ENCODE results near the gene CDH6.

Gene CDH6

DNA sequence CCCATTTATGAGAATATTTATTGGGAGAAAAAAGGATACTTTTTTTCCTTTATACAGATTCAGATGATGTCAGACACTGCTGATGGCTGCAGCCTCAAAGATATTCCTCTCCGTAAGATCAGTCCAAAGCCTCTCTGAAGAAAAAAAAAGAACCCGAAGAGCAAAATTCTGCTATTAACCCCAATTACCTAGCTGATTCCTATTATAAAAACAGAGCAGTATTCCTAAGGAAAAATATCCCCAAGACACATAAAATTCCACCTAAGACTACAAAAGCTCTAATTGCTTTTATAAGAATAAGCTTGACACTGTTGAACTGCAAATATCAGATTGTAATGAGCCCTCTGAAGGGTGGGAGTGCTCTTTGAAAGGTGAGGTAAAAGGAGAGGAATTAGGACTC lies 138.7 kb downstream of the CDH6 start:
- H3K9ac ChIP-seq (ENCODE audit: low read length): no peak overlapping the region
- H3K9me3 ChIP-seq (ENCODE audit: control insufficient read depth, low read depth, low read length): no peaks in the 10 kb centered on the region
- no peak overlapping the region for H3K4me3 ChIP-seq (ENCODE audit: low read length)
- H3K36me3 ChIP-seq (ENCODE audit: control insufficient read depth, low read depth, low read length): no peaks in the 10 kb centered on the region
- no peak overlapping the region for H3K27ac ChIP-seq (ENCODE audit: low read length)
- H3K27me3 ChIP-seq (ENCODE audit: control insufficient read depth, insufficient read depth, low read length): no peaks in the 10 kb centered on the region
- H3K4me1 ChIP-seq (ENCODE audit: control insufficient read depth, low read depth, low read length): no peaks in the 10 kb centered on the region

DNA sequence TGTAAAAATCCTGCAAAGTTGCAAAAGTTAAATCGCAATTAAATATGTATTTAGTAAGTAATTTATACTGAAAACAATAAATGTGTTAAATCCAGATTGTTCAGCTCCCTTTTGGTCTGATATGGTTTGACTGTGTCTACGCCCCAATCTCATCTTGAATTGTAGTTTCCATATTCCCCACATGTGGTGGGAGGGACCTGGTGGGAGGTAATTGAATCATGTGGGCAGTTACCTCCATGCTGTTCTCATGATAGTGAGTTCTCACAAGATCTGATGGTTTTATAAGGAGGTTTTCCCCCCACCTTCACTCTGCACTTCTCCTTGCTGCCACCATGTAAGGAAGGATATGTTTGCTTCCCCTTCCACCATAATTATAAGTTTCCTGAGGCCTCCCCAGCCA lies 140.0 kb downstream of the CDH6 start:
- H3K9ac ChIP-seq (ENCODE audit: low read length): no peak overlapping the region
- H3K4me3 ChIP-seq (ENCODE audit: low read length): no peak overlapping the region
- H3K36me3 ChIP-seq (ENCODE audit: control insufficient read depth, low read depth, low read length): no peaks in the 10 kb centered on the region
- no peak overlapping the region for H3K27ac ChIP-seq (ENCODE audit: low read length)
- H3K4me1 ChIP-seq (ENCODE audit: control insufficient read depth, low read depth, low read length): no peaks in the 10 kb centered on the region
- H3K9me3 ChIP-seq (ENCODE audit: control insufficient read depth, low read depth, low read length): no peaks in the 10 kb centered on the region
- no peaks in the 10 kb centered on the region for H3K27me3 ChIP-seq (ENCODE audit: control insufficient read depth, insufficient read depth, low read length)

DNA sequence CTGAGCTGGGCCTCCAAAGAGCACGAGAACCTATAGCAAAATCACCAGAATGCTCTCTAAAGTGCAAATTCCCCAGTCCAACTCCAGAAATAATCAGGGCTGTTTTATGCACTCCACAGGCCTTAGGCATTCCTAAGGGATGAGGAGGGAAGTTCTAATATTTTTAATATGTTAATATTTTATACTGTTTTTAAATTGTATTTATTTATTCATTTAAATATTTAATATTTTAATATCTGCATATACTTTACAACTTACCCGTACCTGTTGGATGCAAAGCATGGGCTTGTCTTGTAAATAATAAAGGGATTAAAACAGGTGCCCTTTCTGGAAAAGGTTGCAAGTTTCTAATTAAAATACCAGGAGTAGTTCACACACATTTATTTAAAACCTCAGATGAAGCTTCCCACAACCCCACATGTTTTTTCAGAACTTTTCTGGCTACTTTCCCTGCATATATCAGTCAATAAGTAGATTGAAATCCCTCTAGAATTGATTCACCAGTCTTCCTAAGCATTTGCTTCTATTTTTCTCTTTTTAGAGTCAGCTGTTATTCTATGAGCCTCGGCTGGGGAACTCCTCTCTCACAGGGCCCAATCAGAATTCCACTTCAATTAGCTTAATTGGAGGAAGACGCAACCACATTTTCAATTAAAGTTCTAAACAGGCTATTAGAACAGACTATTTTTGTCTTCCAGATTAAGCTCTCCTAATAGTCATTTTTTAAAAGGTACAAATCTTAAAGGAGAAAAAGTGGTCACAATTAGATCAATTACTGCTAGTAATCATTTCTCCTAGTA lies 140.8 kb downstream of the CDH6 start:
- Histone ChIP-seq H3K4me3 (ENCODE audit: low read length) (no peak overlapping the region), H3K36me3 (ENCODE audit: control insufficient read depth, low read depth, low read length) (no peaks in the 10 kb centered on the region), H3K9me3 (ENCODE audit: control insufficient read depth, low read depth, low read length) (no peaks in the 10 kb centered on the region), H3K27ac (ENCODE audit: low read length) (no peak overlapping the region), H3K27me3 (ENCODE audit: control insufficient read depth, insufficient read depth, low read length) (no peaks in the 10 kb centered on the region), H3K4me1 (ENCODE audit: control insufficient read depth, low read depth, low read length) (no peaks in the 10 kb centered on the region), H3K9ac (ENCODE audit: low read length) (no peak overlapping the region)

DNA sequence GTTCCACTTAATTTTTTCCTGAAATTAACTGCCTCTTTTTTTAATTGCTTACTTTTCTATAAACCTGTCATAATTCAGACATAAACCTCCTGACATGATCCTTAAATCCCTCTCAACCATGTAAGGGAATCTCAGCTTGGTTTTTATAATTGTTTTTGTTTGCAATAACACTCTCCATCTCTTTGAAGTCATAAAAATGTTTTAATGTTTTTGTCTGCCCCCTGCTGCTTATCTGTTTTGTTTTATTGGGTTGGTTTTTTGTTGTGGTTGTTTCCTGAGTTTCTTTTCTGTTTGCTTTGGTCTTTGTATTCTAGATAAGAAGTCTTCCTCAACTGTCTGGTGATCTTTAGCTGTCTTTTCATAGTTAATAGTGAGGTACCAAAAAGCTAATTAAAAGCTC lies 142.0 kb downstream of the CDH6 start:
- Histone ChIP-seq H3K36me3 (ENCODE audit: control insufficient read depth, low read depth, low read length) (no peaks in the 10 kb centered on the region), H3K4me3 (ENCODE audit: low read length) (no peak overlapping the region), H3K27ac (ENCODE audit: low read length) (no peak overlapping the region), H3K27me3 (ENCODE audit: control insufficient read depth, insufficient read depth, low read length) (no peaks in the 10 kb centered on the region), H3K9me3 (ENCODE audit: control insufficient read depth, low read depth, low read length) (no peaks in the 10 kb centered on the region), H3K4me1 (ENCODE audit: control insufficient read depth, low read depth, low read length) (no peaks in the 10 kb centered on the region), H3K9ac (ENCODE audit: low read length) (no peak overlapping the region)

DNA sequence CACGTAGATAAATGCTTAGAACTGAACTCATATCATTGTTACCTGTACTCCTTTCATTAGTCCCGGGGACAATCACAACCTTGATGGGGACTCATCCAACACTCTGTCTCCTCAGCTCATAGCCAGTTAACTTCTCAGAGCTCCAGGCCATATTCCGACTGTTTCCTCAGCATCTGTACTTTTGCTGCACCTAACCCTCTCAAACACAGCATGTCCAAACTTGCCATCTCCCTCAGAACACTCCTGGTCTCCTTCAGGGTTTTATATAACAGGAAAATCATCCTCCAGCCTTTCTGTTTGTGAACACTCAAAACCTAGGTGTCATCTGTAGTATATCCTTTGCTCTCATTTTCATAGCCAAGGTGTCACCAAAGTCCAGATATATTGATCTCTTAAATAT lies 150.5 kb downstream of the CDH6 start:
- Histone ChIP-seq H3K9me3 (ENCODE audit: control insufficient read depth, low read depth, low read length) (no peaks in the 10 kb centered on the region), H3K36me3 (ENCODE audit: control insufficient read depth, low read depth, low read length) (no peaks in the 10 kb centered on the region), H3K9ac (ENCODE audit: low read length) (no peak overlapping the region), H3K4me1 (ENCODE audit: control insufficient read depth, low read depth, low read length) (no peaks in the 10 kb centered on the region), H3K4me3 (ENCODE audit: low read length) (no peak overlapping the region), H3K27ac (ENCODE audit: low read length) (no peak overlapping the region), H3K27me3 (ENCODE audit: control insufficient read depth, insufficient read depth, low read length) (no peaks in the 10 kb centered on the region)

DNA sequence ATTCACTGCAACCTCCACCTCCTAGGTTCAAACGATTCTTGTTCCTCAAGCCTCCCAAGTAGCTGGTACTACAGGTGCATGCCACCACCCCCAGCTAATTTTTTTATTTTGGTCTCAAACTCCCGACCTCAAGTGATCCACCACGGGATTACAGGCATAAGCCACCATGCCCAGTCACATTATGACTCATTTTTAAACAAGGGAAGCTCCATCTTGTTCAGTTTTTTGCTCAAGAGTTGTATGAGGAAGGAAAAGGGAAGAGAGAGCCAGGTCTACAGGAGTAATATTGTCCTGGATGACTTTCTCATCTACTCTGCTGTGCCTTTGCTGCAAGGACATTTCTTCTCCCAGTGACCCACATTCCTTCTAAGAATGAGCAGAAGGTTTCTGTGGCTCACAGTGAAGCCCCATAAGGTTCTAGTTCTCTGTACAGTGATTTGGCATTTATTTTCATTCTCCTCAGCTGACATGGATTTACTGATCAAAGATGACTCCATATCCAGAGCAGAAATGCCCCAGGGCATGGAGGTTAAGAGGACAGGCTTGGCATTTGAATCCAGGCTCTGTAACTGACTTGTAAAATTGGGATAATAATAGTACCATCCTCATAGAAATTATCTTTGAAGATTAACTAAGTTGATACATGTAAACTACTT lies 153.5 kb downstream of the CDH6 start:
- Histone ChIP-seq H3K36me3 (ENCODE audit: control insufficient read depth, low read depth, low read length) (no peaks in the 10 kb centered on the region), H3K27ac (ENCODE audit: low read length) (no peak overlapping the region), H3K9ac (ENCODE audit: low read length) (no peak overlapping the region), H3K27me3 (ENCODE audit: control insufficient read depth, insufficient read depth, low read length) (no peaks in the 10 kb centered on the region), H3K4me3 (ENCODE audit: low read length) (no peak overlapping the region), H3K4me1 (ENCODE audit: control insufficient read depth, low read depth, low read length) (no peaks in the 10 kb centered on the region), H3K9me3 (ENCODE audit: control insufficient read depth, low read depth, low read length) (no peaks in the 10 kb centered on the region)

DNA sequence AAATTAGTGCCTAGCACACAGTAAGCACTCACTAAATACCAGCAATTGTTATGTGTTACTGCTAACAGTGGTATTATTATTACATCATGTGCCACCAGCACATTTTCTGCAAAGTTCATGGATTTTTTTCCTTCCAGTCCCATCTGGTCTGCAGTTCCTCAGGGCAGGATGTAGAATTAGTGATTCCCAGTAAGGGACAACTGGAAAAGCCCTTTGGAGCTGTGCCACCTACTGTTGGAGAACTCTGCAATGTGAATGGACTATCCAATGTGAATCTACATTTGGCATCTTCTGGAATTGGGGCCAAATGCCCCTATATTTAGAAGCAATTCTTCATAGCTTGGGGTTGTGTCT lies 154.0 kb downstream of the CDH6 start:
- Histone ChIP-seq H3K36me3 (ENCODE audit: control insufficient read depth, low read depth, low read length) (no peaks in the 10 kb centered on the region), H3K9me3 (ENCODE audit: control insufficient read depth, low read depth, low read length) (no peaks in the 10 kb centered on the region), H3K9ac (ENCODE audit: low read length) (no peak overlapping the region), H3K4me3 (ENCODE audit: low read length) (no peak overlapping the region), H3K27ac (ENCODE audit: low read length) (no peak overlapping the region), H3K4me1 (ENCODE audit: control insufficient read depth, low read depth, low read length) (no peaks in the 10 kb centered on the region), H3K27me3 (ENCODE audit: control insufficient read depth, insufficient read depth, low read length) (no peaks in the 10 kb centered on the region)

DNA sequence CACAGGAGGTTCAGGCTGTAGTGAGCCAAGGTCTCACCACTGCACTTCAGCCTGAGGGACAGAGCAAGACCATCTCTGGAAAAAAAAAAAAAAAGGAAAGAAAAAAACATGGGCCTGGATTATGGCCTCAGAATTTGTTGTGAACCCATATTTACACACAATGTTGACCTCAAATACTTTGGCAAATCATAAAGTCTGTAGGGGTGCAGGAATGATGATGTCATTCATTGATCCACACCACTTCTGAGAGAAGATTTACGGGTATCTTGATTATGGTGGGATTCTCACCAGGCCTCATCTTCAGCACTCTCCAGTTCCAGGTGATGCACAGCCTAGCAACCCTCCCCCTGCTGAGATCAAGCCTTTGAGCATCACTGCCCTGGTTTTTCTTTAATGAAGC lies 156.9 kb downstream of the CDH6 start:
- H3K36me3 ChIP-seq (ENCODE audit: control insufficient read depth, low read depth, low read length): no peaks in the 10 kb centered on the region
- no peaks in the 10 kb centered on the region for H3K9me3 ChIP-seq (ENCODE audit: control insufficient read depth, low read depth, low read length)
- no peak overlapping the region for H3K4me3 ChIP-seq (ENCODE audit: low read length)
- no peaks in the 10 kb centered on the region for H3K4me1 ChIP-seq (ENCODE audit: control insufficient read depth, low read depth, low read length)
- no peak overlapping the region for H3K27ac ChIP-seq (ENCODE audit: low read length)
- no peaks in the 10 kb centered on the region for H3K27me3 ChIP-seq (ENCODE audit: control insufficient read depth, insufficient read depth, low read length)
- H3K9ac ChIP-seq (ENCODE audit: low read length): no peak overlapping the region

DNA sequence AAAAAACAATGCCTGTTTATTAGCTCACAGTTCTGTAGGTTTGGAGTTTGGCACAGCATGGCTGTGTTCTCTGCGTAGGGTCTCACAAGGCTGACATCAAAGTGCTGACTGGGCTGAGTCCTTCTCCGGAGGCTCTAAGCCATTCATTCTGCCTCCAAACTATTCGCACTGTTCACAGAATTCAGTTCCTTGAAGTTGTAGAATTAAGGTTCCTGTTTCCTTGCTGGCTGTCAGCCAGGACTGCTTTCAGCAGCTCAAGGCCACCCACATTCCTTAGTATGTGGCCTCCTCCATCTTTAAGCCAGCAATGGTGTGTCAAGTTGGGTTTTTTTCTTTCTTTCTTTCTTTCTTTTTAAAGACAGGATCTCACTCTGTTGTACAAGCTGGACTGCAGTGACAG lies 161.9 kb downstream of the CDH6 start:
- no peaks in the 10 kb centered on the region for H3K27me3 ChIP-seq (ENCODE audit: control insufficient read depth, insufficient read depth, low read length)
- H3K4me1 ChIP-seq (ENCODE audit: control insufficient read depth, low read depth, low read length): no peaks in the 10 kb centered on the region
- no peak overlapping the region for H3K4me3 ChIP-seq (ENCODE audit: low read length)
- H3K9me3 ChIP-seq (ENCODE audit: control insufficient read depth, low read depth, low read length): no peaks in the 10 kb centered on the region
- no peak overlapping the region for H3K27ac ChIP-seq (ENCODE audit: low read length)
- no peaks in the 10 kb centered on the region for H3K36me3 ChIP-seq (ENCODE audit: control insufficient read depth, low read depth, low read length)
- no peak overlapping the region for H3K9ac ChIP-seq (ENCODE audit: low read length)

DNA sequence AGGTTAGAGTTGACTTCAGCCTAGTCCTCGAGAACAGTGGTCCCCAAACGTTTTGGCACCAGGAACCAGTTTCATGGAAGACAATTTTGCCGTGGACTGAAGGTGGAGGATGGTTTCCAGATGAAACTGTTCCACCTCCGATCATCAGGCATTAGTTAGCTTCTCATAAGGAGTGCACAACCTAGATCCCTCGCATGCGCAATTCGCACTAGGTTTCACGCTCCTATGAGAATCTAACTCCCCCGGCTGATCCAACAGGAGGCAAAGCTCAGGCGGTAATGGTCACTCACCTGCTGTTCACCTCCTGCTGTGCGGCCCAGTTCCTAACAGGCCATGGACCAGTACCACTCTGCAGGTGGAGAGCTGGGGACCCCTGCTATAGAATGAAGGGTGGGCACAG lies 163.6 kb downstream of the CDH6 start:
- peaks cover under 1% of the 10 kb centered on the region for H3K4me1 ChIP-seq (ENCODE audit: control insufficient read depth, low read depth, low read length)
- H3K27ac ChIP-seq (ENCODE audit: low read length): no peak overlapping the region
- H3K9me3 ChIP-seq (ENCODE audit: control insufficient read depth, low read depth, low read length): no peaks in the 10 kb centered on the region
- no peak overlapping the region for H3K4me3 ChIP-seq (ENCODE audit: low read length)
- no peak overlapping the region for H3K9ac ChIP-seq (ENCODE audit: low read length)
- no peaks in the 10 kb centered on the region for H3K36me3 ChIP-seq (ENCODE audit: control insufficient read depth, low read depth, low read length)
- H3K27me3 ChIP-seq (ENCODE audit: control insufficient read depth, insufficient read depth, low read length): no peaks in the 10 kb centered on the region

DNA sequence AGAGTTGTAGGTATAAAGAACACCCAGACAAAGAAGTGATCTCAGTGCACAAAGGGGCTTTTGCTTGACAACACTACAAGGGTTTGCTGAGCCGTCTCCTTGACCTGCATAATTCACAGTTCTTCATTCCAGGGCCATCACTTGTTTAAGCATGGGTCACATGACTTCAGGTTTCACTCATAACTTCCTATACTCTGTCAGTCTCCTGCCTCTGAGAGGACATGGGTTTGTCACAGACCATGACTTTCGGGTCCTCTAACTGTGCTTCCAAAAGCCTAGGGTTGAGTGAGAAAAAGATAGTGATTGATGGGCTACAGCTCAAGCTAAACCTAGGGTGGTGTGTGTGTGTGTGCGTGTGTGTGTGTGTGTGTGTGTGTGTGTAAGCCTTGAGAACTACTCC lies 166.4 kb downstream of the CDH6 start:
- no peak overlapping the region for H3K9ac ChIP-seq (ENCODE audit: low read length)
- no peaks in the 10 kb centered on the region for H3K9me3 ChIP-seq (ENCODE audit: control insufficient read depth, low read depth, low read length)
- H3K36me3 ChIP-seq (ENCODE audit: control insufficient read depth, low read depth, low read length): no peaks in the 10 kb centered on the region
- H3K4me3 ChIP-seq (ENCODE audit: low read length): no peak overlapping the region
- H3K27me3 ChIP-seq (ENCODE audit: control insufficient read depth, insufficient read depth, low read length): no peaks in the 10 kb centered on the region
- H3K4me1 ChIP-seq (ENCODE audit: control insufficient read depth, low read depth, low read length): peaks cover 8% of the 10 kb centered on the region
- H3K27ac ChIP-seq (ENCODE audit: low read length): no peak overlapping the region

DNA sequence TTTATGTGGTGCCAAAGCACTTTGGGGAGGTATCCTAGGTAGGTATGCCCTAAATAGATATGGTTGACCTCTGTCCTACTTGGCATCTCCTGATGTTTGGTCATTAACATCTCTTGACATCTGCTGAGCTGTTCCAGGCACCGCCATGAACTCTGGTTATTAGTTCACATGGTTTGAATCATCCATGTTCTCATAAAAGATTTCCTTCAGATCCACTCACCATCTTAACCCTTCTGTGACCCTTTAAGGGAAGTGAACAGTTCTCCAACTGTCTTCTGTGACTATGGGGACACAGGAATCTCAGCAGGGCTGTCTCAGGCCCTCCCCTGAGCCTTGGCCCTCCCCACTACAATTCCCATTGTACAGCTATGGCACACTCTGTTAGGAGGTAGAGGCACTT lies 167.7 kb downstream of the CDH6 start:
- no peaks in the 10 kb centered on the region for H3K27me3 ChIP-seq (ENCODE audit: control insufficient read depth, insufficient read depth, low read length)
- H3K9me3 ChIP-seq (ENCODE audit: control insufficient read depth, low read depth, low read length): no peaks in the 10 kb centered on the region
- H3K4me3 ChIP-seq (ENCODE audit: low read length): no peak overlapping the region
- no peak overlapping the region for H3K9ac ChIP-seq (ENCODE audit: low read length)
- H3K27ac ChIP-seq (ENCODE audit: low read length): no peak overlapping the region
- peaks cover 8% of the 10 kb centered on the region for H3K4me1 ChIP-seq (ENCODE audit: control insufficient read depth, low read depth, low read length)
- H3K36me3 ChIP-seq (ENCODE audit: control insufficient read depth, low read depth, low read length): no peaks in the 10 kb centered on the region

Data from iPS-18a (cell line).